Measurements from ENCODE around the gene FAM118B. TPM values are rescaled to one million over a fixed set of nuclear protein-coding genes. Genes with fewer than 3 reads are reported as not detected.
"Not testable (repeated sequence)": the region's sequence is repeated elsewhere in the genome, so short reads cannot be mapped to it uniquely, and the experiment has no call there.

FAM118B gene
- polyA plus RNA-seq, 1 donor, result 19.8 TPM

GRCh38 chr11:126268708-126269579 is 57.4 kb downstream of the FAM118B start, which contains the start of the genes FOXRED1 and SRPRA:
Gene FOXRED1 (plus strand): TSS chr11:126269154. CDS start chr11:126269207, 53 bp downstream.
Gene SRPRA (minus strand): TSS chr11:126268895. CDS start chr11:126268804, 91 bp downstream.
- peak; percentile 87 for DNase-seq (ENCODE audit: low read depth)

- DNase-seq (ENCODE audit: low read depth), result no peak
These were observed 65.7 kb downstream of the FAM118B start for GRCh38 chr11:126277322-126277721.

- no peak for DNase-seq (ENCODE audit: low read depth)
These were observed 66.2 kb downstream of the FAM118B start for GRCh38 chr11:126277780-126278179.

- no peak for DNase-seq (ENCODE audit: low read depth)
These were observed 67.6 kb downstream of the FAM118B start for GRCh38 chr11:126279191-126279590.

- no peak for DNase-seq (ENCODE audit: low read depth)
These were observed 69.0 kb downstream of the FAM118B start for GRCh38 chr11:126280595-126280994.

- DNase-seq (ENCODE audit: low read depth), result no peak
These were observed 69.7 kb downstream of the FAM118B start for GRCh38 chr11:126281245-126281644.

GRCh38 chr11:126281666-126282175 is 70.1 kb downstream of the FAM118B start:
- DNase-seq (ENCODE audit: low read depth), result no peak

- no peak for DNase-seq (ENCODE audit: low read depth)
These were observed 70.8 kb downstream of the FAM118B start for GRCh38 chr11:126282361-126282735.

- DNase-seq (ENCODE audit: low read depth), result no peak
These were observed 71.4 kb downstream of the FAM118B start, which contains the start of gene TIRAP for GRCh38 chr11:126282736-126283591. Gene TIRAP (plus strand): TSS chr11:126283093. CDS start chr11:126290895, 7,802 bp downstream.

- DNase-seq (ENCODE audit: low read depth), result no peak
These were observed 73.2 kb downstream of the FAM118B start for GRCh38 chr11:126284829-126285228.

- DNase-seq (ENCODE audit: low read depth), result no peak
These were observed 76.7 kb downstream of the FAM118B start for GRCh38 chr11:126288237-126288636.

- no peak for DNase-seq (ENCODE audit: low read depth)
These were observed 79.3 kb downstream of the FAM118B start for GRCh38 chr11:126290887-126291286.

GRCh38 chr11:126293726-126294125 is 82.1 kb downstream of the FAM118B start:
- DNase-seq (ENCODE audit: low read depth), result no peak

GRCh38 chr11:126297004-126297403 is 85.4 kb downstream of the FAM118B start:
- no peak for DNase-seq (ENCODE audit: low read depth)

GRCh38 chr11:126303623-126304456 is 92.3 kb downstream of the FAM118B start, which contains the start of gene DCPS:
Gene DCPS (plus strand): TSS chr11:126304060. CDS start chr11:126304081, 21 bp downstream.
- peak; percentile 70 for DNase-seq (ENCODE audit: low read depth)

GRCh38 chr11:126304457-126305075 is 93.0 kb downstream of the FAM118B start:
- DNase-seq (ENCODE audit: low read depth), result no peak

- DNase-seq (ENCODE audit: low read depth), result no peak
These were observed 94.1 kb downstream of the FAM118B start for GRCh38 chr11:126305699-126306098.

GRCh38 chr11:126307706-126308105 is 96.1 kb downstream of the FAM118B start:
- no peak for DNase-seq (ENCODE audit: low read depth)

- DNase-seq (ENCODE audit: low read depth), result no peak
These were observed 96.7 kb downstream of the FAM118B start for GRCh38 chr11:126308271-126308671.

- not testable (repeated sequence) for DNase-seq (ENCODE audit: low read depth)
These were observed 97.2 kb downstream of the FAM118B start for GRCh38 chr11:126308771-126309170.
